Stimulated activated CD8-positive, alpha-beta memory T cell treated with anti-CD3 and anti-CD28 coated beads, Interleukin-7, amount 100 ng/mL, for 4 hours (primary cell): ENCODE results near the gene SCUBE1.

Source experiments
- DNase-seq, 2 donors: peaks; one replicate each; pipeline ENCODE4 v3.0.0-alpha.2; 2020; ENCODE audit warnings: low read depth in 2 of 2

The SCUBE1 gene

GRCh38 chr22:43173976-43174720, 169.0 kb downstream of the SCUBE1 start:
- no peak for DNase-seq

GRCh38 chr22:43173566-43173965, 169.6 kb downstream of the SCUBE1 start:
- no peak for DNase-seq

DNA sequence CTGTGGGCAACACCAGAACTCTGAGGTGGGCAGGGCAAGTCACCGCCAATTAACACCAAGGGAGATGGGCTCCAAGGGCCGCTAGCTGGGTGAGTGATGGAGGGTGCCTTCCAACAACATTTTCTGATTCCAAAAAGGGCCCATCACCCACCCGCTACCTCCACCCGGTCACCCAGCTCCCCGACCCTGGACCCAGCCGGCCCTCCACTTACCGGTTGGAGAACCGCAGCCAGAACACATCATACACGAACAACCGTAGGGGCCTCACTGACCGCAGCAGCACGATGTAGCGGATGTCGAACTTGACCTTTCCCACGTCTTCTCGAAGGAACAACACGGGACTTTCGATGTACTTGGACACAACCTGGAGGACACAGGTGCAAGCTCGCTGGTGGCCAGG, 171.0 kb downstream of the SCUBE1 start:
- DNase-seq, result no peak

DNA sequence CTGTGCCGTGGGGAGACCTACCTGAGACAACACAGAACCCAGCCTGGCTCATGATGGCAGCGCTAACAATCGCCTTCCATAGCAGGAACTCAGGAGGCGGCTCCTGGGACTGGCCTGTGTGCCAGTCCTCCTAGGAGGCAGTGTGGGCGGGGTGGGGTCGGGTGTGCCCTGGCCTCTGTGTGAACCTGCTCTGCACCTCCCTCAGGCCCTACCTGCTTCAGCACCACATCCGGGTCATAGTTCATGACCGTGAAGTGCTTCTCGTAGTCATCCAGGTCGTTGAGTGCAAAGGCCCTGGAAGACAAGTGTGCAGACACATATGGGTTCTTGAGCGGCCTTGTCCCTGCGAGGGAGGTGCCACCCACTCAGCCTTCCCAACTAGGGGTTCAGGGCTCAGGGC, 171.6 kb downstream of the SCUBE1 start:
- no peak for DNase-seq

- no peak for DNase-seq
Observed at GRCh38 chr22:43171019-43171491, 172.1 kb downstream of the SCUBE1 start.

DNA sequence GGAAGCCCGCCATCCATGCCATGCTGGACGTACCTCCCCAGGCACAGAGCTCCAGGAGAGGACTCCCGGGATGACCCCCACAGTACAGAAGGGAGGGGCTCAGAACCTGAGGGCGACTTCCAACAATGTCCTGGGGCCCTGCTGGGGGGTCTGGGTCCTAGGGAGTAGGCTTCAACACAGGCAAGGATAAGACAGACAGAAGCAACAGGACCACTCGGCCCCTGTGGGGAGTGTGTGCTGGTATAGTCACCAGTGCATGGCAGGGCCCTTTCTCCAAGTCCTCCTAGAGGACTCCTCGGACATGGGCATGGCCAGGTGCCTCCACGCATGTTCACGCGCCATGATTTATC, 173.1 kb downstream of the SCUBE1 start:
- no peak for DNase-seq

DNA sequence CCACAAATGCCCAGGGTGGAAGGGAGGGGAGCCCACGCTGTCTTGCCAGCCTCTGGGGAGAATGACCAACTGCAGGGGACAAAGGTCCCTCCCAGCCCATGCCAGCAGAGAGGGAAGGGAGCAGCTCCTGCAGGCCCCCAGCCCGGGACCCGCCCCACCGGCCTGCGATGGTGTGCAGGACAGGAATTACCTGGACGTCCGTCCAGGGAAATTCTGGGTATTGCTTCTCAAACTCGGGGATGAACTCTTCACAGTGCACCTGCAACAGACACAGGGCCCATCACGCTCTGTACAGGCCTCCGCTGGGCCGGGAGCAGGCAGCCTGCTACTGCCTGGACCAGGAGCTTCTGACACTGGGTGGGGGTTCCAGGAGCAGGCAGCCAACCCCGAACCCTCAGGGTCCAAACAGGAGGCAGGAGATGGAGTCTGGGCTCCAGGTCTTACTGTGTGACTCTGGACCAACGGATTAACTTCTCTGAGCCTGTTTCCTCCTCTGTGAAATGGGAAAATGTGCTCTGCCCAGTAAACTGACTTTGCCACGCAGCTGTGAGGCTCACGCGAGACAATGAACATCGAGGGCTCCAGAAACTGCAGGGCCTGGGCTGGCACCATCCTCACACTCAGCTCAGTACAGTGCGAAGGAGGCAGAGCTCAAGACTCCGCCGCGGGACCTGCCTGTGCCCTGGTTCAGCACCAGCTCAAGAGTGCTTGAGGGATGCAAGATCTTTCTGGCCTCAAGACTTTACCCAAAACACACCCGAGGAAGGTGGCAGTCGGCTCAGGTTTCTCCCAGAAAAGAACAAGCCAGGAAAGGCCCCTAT, 173.7 kb downstream of the SCUBE1 start:
- DNase-seq, result no peak

DNA sequence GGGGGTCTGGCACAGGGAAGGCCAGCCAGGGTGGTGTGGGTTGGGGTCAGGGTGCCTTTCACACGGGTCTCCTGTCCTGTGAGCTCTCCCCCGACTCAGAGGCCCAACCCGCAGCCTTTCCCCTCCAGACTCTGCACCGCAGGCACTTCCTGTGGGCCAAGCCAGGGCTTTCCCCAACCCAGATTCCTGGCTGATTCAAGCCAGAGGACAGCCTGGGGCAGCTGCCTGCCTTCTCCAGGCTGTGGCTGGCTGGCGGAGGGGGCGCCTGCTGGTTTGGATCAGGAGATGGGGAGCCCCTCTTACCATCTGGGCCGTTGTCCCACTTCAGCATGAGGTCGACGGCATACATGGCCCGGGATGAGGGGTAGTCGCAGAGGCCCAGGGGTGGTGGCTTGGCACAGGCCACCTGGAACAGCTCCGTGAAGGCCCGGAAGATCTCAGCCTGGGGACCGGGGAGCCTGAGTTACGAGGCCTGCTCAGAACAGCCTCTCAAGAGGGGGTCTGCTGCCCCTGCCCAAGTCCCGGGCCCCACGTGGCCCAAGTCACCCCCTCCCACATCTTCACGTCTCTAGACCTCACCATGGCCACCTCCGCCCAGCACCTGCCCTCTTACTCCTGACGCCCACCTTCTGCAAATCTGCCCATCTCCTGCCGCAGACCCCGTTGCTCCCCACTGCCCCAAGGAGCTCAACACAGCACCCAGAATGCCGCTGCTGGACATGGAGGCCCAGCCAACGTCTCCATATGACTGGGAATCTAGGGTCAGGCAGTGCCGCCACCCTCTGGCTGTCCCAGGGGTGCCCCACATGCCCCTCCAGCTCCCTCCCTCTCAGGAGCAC, 174.5 kb downstream of the SCUBE1 start:
- DNase-seq, result no peak

- no peak for DNase-seq
Observed at GRCh38 chr22:43167001-43167589, 176.1 kb downstream of the SCUBE1 start.

- DNase-seq, result no peak
Observed at GRCh38 chr22:43166132-43166930, 176.8 kb downstream of the SCUBE1 start.

DNA sequence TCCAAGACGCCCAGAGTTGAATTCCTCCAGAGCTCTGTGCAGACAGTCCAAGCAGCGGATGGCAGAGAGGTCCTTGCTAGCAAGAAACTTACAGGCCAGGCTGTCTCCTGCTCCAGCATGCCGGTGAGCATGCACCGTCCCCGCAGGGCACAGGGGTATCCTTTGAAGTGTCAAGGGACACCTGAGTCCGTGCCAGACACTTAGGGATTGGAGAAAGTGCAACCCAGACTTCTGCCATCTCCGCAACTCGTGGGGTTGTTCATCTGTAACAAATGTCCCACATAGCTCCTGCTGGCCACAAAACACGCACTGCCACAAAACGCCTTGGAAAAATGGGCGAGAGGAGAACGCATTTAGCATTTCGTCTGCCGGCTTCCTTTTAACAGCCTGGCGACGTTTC, 178.5 kb downstream of the SCUBE1 start:
- no peak for DNase-seq

DNA sequence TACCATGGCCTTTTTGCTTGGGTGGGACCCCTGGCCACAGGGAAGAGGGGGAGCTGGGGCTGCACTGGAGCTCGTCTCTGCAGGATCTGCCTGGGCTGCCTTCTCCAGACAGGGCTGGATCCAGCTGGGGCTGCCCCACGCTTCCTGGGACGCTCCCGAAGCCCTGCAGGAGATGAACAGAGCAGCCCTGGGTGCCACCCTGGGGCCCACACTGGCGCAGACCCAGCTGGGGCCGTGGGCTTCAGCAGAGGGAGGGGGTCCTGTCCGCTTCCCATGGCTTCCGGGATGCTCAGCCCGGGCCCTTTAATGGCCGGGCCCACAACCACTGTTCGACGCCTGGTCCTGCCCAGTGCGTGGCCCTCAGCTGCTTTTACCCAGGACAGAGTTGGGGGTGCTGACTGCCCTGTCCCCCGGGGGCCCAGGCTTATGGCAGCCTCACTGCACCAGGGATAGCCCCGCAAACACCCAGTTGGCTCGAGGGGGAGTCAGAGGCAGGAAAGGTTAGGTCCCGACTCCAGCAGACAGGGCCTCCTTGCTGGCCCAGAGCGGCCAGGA, 179.9 kb downstream of the SCUBE1 start:
- DNase-seq, result no peak

GRCh38 chr22:43162412-43163150, 180.6 kb downstream of the SCUBE1 start:
- DNase-seq, result no peak

- DNase-seq, result no peak
Observed at GRCh38 chr22:43160497-43161126, 182.6 kb downstream of the SCUBE1 start.

GRCh38 chr22:43159484-43160178, 183.5 kb downstream of the SCUBE1 start:
- DNase-seq, result no peak

- no peak for DNase-seq
Observed at GRCh38 chr22:43158778-43159483, 184.2 kb downstream of the SCUBE1 start.

DNA sequence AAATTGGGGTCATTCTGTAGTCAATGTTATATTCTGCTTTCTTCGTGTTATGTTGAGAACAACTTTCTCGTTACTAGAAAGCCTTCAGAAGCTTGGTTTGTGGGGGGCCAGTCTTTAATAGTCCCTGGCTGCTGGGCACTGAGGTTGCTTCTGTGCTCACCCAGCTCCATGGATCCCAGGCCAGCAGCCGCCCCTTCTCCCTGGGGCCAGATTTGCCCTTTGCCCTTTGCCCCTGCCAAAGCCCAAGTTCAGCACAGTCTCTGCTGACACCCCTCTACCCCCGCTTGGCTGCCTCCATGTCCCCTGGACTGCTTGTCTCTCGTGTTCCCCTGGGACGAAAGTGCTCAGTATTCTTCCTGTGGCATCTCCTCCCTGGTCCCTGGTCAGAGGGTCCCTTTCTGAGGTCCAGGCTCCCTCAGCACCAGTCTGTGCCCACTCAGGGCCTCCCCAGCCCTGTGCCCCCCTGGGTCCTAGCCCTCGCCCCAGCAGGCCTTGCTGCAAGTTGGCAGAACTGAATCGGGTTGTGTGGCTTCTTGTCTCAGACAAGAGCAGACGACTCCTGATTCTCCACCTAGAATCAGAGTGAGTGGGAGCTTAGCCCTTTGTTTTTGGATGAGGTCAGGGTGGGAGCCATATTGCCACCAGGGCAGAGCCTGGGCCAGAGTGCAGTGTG, 185.2 kb downstream of the SCUBE1 start:
- DNase-seq, result no peak

DNA sequence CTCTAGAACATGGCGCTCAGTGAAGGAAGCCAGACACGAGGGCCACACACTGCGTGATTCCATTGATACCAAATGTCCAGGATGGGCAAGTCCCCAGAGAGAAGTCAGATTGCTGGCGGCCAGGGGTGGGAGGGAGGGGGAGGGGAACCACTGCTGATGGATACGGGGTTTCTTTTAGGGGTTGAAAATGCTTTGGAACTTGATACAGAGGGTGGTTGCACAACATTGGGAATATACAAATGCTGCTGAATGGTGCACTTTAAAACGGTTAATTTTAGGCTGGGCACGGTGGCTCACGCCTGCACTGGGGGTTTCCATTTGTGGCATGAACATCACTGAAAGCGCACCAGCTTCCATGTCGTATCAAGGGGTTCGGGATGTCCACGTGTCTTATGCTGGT, 186.8 kb downstream of the SCUBE1 start:
- no peak for DNase-seq
